GM19397 (cell line): Measurements from ENCODE around the gene PRRC2A.

Experiments used
- ATAC-seq: cut with Tn5 transposase; IDR thresholded peaks from one replicate; pipeline ENCODE4 v1.9.1; 2021; ENCODE audit warnings: mild to moderate bottlenecking, moderate library complexity; ENCODE audit not compliant: unreplicated experiment

PRRC2A gene

GRCh38 chr6:31663961-31664789, 43.7 kb downstream of the PRRC2A start:
- no peak for ATAC-seq

GRCh38 chr6:31664790-31665500, 44.4 kb downstream of the PRRC2A start, which contains the start of gene GPANK1:
GPANK1 (minus strand) TSS chr6:31664997; CDS start chr6:31664478, 519 bp downstream.
- peak; percentile 23 for ATAC-seq

GRCh38 chr6:31665501-31666336, 45.2 kb downstream of the PRRC2A start, which contains the start of gene CSNK2B:
CSNK2B (plus strand) TSS chr6:31666080; CDS start chr6:31666832, 752 bp downstream.
- ATAC-seq = peak; percentile 74

- ATAC-seq = no peak
Measured at GRCh38 chr6:31666337-31666965, 45.9 kb downstream of the PRRC2A start.

- no peak for ATAC-seq
Measured at GRCh38 chr6:31669676-31670075, 49.2 kb downstream of the PRRC2A start, which contains the start of gene LY6G5B. LY6G5B (plus strand) TSS chr6:31669976; CDS start chr6:31670951, 975 bp downstream.

GRCh38 chr6:31676322-31676903, 55.9 kb downstream of the PRRC2A start:
- no peak for ATAC-seq

GRCh38 chr6:31676904-31677303, 56.4 kb downstream of the PRRC2A start:
- no peak for ATAC-seq

GRCh38 chr6:31677955-31678354, 57.4 kb downstream of the PRRC2A start:
- no peak for ATAC-seq

GRCh38 chr6:31680226-31681134, 60.0 kb downstream of the PRRC2A start, which contains the start of gene LY6G5C:
LY6G5C (minus strand) TSS chr6:31681067; CDS start chr6:31680373, 694 bp downstream.
- peak; percentile 49 for ATAC-seq

- ATAC-seq = peak; percentile 35
Measured at GRCh38 chr6:31681135-31681671, 60.7 kb downstream of the PRRC2A start.

- no peak for ATAC-seq
Measured at GRCh38 chr6:31683591-31683990, 63.1 kb downstream of the PRRC2A start.

GRCh38 chr6:31686483-31686882, 66.0 kb downstream of the PRRC2A start:
- ATAC-seq = no peak

- no peak for ATAC-seq
Measured at GRCh38 chr6:31687321-31687720, 66.8 kb downstream of the PRRC2A start.
